GM19043 (cell line): ENCODE results near the gene KCNK7.

ENCODE experiments used
- ATAC-seq: cut with Tn5 transposase; IDR thresholded peaks from one replicate; pipeline ENCODE4 v1.9.1; 2021; ENCODE audit warnings: low read depth; ENCODE audit not compliant: unreplicated experiment

The KCNK7 gene

GRCh38 chr11:65629579-65629978 lies 34.0 kb upstream of the KCNK7 start:
- ATAC-seq: no peak

GRCh38 chr11:65627202-65627601 lies 31.6 kb upstream of the KCNK7 start:
- no peak for ATAC-seq

- no peak for ATAC-seq
These were observed 30.2 kb upstream of the KCNK7 start for GRCh38 chr11:65625628-65626342.

- no peak for ATAC-seq
These were observed 29.5 kb upstream of the KCNK7 start for GRCh38 chr11:65624931-65625627.

GRCh38 chr11:65623852-65624616 lies 28.4 kb upstream of the KCNK7 start:
- no peak for ATAC-seq

GRCh38 chr11:65623177-65623576 lies 27.6 kb upstream of the KCNK7 start:
- ATAC-seq: no peak

- no peak for ATAC-seq
These were observed 26.4 kb upstream of the KCNK7 start for GRCh38 chr11:65622011-65622410.

- ATAC-seq: no peak
These were observed 25.9 kb upstream of the KCNK7 start for GRCh38 chr11:65621460-65621859.

- ATAC-seq: no peak
These were observed 25.1 kb upstream of the KCNK7 start for GRCh38 chr11:65620666-65621065.

- no peak for ATAC-seq
These were observed 23.8 kb upstream of the KCNK7 start for GRCh38 chr11:65619281-65619928.

- ATAC-seq: no peak
These were observed 23.2 kb upstream of the KCNK7 start for GRCh38 chr11:65618763-65619162.

- no peak for ATAC-seq
These were observed 22.6 kb upstream of the KCNK7 start for GRCh38 chr11:65617990-65618751.

- ATAC-seq: no peak
These were observed 21.7 kb upstream of the KCNK7 start for GRCh38 chr11:65617136-65617850.

- ATAC-seq: no peak
These were observed 21.0 kb upstream of the KCNK7 start for GRCh38 chr11:65616575-65617001.

- ATAC-seq: no peak
These were observed 20.5 kb upstream of the KCNK7 start for GRCh38 chr11:65615950-65616574.

GRCh38 chr11:65615229-65615949 lies 19.8 kb upstream of the KCNK7 start, which contains the start of gene PCNX3:
Gene PCNX3, plus strand, starts transcription at chr11:65615776. Its CDS starts 536 bp downstream, at chr11:65616312.
- ATAC-seq: peak; percentile 76

- no peak for ATAC-seq
These were observed 17.7 kb upstream of the KCNK7 start for GRCh38 chr11:65613091-65613928.
